22Rv1 (cell line): Measurements from ENCODE around the gene KCNAB1.

ENCODE experiments used
- CTCF ChIP-seq: fragments of 450-650 bp; IDR thresholded peaks from 2 replicates; pipeline ENCODE4 v1.5.1; 2017; ENCODE audit warnings: mild to moderate bottlenecking
- ZFX ChIP-seq: fragments of 450-650 bp; IDR thresholded peaks from 2 replicates; pipeline ENCODE4 v1.6.1; 2017; ENCODE audit warnings: antibody characterized with exemption, borderline replicate concordance

DNA sequence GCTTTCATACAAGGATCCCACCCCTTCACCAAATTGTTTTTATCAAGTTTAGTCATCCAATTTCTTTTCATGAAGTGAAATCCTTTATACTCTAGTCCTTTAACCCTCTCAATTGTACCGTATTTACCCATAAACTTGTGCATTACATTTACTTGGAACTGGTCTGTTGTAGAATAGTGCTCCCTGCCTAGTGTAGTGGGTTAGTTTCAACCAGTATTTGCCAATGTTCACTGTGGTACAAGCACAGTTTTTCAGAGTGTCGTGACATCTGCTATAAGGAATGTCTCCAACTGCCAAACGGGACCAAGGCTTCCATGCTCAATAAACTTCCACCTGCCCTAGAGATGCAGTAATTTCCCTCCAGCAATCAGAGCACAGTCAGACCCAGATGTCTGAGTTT is 211.9 kb downstream of the KCNAB1 start:
- TF ChIP-seq CTCF (no peak), ZFX (no peak)
